DND-41 (cell line): ENCODE measurements around the gene MAML3.

Experiments
- ATAC-seq: fragments of 200-7000 bp; cut with Tn5 transposase; 3 replicates; pipeline ENCODE4 v1.9.1; 2021; ENCODE audit warnings: low read depth; ENCODE audit not compliant: insufficient read depth
- DNase-seq: peaks from one replicate; pipeline ENCODE4 v3.0.0-alpha.2; 2020
- H2AFZ ChIP-seq: 2 replicates; pipeline ENCODE4 v1.6.0; 2012; ENCODE audit warnings: low read depth, low read length
- H3K27ac ChIP-seq: 2 replicates; pipeline ENCODE4 v1.5.1; 2012; ENCODE audit warnings: low read length, inconsistent platforms
- H3K27me3 ChIP-seq: fragments of 200-600 bp; sonication (generic); 2 replicates; pipeline ENCODE4 v1.6.0; 2012; ENCODE audit warnings: low read length, mild to moderate bottlenecking, inconsistent platforms; ENCODE audit not compliant: insufficient read depth, poor library complexity
- H3K36me3 ChIP-seq: 2 replicates; pipeline ENCODE4 v1.5.1; 2012; ENCODE audit warnings: low read length, inconsistent platforms; ENCODE audit not compliant: insufficient read depth
- H3K4me1 ChIP-seq: 2 replicates; pipeline ENCODE4 v1.5.1; 2012; ENCODE audit warnings: mild to moderate bottlenecking, low read length; ENCODE audit not compliant: insufficient read depth
- H3K4me2 ChIP-seq: 2 replicates; pipeline ENCODE4 v1.6.0; 2012; ENCODE audit warnings: mild to moderate bottlenecking, moderate library complexity, low read length, inconsistent platforms; ENCODE audit not compliant: insufficient read depth
- H3K4me3 ChIP-seq, 2 experiments: fragments of 200-600 bp in 1 of 2; shearing (Covaris generic) in 1 of 2; 2 replicates each; pipeline ENCODE4 v1.5.1; 2012 to 2016; ENCODE audit warnings: inconsistent platforms in 2 of 2, low read length in 2 of 2, mild to moderate bottlenecking in 2 of 2, low read depth in 1 of 2, moderate library complexity in 1 of 2
- H3K79me2 ChIP-seq: 2 replicates; pipeline ENCODE4 v1.6.0; 2012; ENCODE audit warnings: low read length, inconsistent platforms; ENCODE audit not compliant: insufficient read depth
- H3K9ac ChIP-seq: 2 replicates; pipeline ENCODE4 v1.6.0; 2012; ENCODE audit warnings: low read depth, mild to moderate bottlenecking, inconsistent platforms, low read length, moderate library complexity
- H3K9me3 ChIP-seq: 2 replicates; pipeline ENCODE4 v1.5.1; 2012; ENCODE audit warnings: low read length, moderate library complexity, mild to moderate bottlenecking, inconsistent platforms; ENCODE audit not compliant: insufficient read depth, severe bottlenecking
- H4K20me1 ChIP-seq: 2 replicates; pipeline ENCODE4 v1.6.0; 2012; ENCODE audit warnings: low read length; ENCODE audit not compliant: insufficient read depth
- EZH2 ChIP-seq: IDR thresholded peaks from 3 replicates; pipeline ENCODE4 v1.6.1; 2012; ENCODE audit warnings: borderline replicate concordance, low read depth, mild to moderate bottlenecking, moderate library complexity, low read length, inconsistent platforms; ENCODE audit not compliant: severe bottlenecking
- TF ChIP-seq, protein P1 (sequence below): IDR thresholded peaks from 2 replicates; pipeline ENCODE4 v1.5.1; 2012; ENCODE audit warnings: borderline replicate concordance, low read length, moderate library complexity, mild to moderate bottlenecking; ENCODE audit not compliant: poor library complexity, severe bottlenecking; ENCODE audit errors: extremely low read depth

MAML3 gene

GRCh38 chr4:139814323-139815015 lies 339.5 kb downstream of the MAML3 start:
- TF ChIP-seq, protein P1, sequence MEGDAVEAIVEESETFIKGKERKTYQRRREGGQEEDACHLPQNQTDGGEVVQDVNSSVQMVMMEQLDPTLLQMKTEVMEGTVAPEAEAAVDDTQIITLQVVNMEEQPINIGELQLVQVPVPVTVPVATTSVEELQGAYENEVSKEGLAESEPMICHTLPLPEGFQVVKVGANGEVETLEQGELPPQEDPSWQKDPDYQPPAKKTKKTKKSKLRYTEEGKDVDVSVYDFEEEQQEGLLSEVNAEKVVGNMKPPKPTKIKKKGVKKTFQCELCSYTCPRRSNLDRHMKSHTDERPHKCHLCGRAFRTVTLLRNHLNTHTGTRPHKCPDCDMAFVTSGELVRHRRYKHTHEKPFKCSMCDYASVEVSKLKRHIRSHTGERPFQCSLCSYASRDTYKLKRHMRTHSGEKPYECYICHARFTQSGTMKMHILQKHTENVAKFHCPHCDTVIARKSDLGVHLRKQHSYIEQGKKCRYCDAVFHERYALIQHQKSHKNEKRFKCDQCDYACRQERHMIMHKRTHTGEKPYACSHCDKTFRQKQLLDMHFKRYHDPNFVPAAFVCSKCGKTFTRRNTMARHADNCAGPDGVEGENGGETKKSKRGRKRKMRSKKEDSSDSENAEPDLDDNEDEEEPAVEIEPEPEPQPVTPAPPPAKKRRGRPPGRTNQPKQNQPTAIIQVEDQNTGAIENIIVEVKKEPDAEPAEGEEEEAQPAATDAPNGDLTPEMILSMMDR, result no peak
- TF ChIP-seq EZH2, result no peak
- DNase-seq, result no peak

DNA sequence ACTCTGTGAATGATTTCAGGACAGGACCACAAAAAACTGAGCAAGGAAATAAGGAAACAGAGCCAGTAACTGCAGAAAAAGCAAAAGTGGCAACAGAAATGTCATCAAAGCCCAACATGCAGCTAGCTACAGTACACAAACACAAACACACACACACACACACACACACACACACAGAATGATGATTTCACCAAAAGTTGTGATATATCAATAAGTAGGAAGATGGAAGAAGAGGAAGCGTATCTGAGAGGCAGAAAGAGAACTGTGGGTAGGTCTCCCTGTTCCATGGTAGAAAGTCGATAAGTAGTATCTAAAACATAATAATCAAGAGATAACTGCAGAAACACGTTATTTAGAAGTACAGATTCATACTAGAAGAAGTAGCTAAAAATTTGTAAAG lies 340.1 kb downstream of the MAML3 start:
- H3K9ac ChIP-seq, result no peak overlapping the region
- H3K79me2 ChIP-seq, result no peaks in the 10 kb centered on the region
- peaks cover 29% of the 10 kb centered on the region for H3K4me1 ChIP-seq
- H4K20me1 ChIP-seq, result no peaks in the 10 kb centered on the region
- no peak overlapping the region for H3K4me3 ChIP-seq
- no peak for TF ChIP-seq EZH2
- TF ChIP-seq, protein P1, result no peak
- ATAC-seq, result no peak
- no peak overlapping the region for H3K27ac ChIP-seq
- H3K27me3 ChIP-seq, result no peaks in the 10 kb centered on the region
- H3K36me3 ChIP-seq, result no peaks in the 10 kb centered on the region
- H2AFZ ChIP-seq, result no peak overlapping the region
- no peak for DNase-seq
- peaks cover 6% of the 10 kb centered on the region for H3K9me3 ChIP-seq
- H3K4me2 ChIP-seq, result no peak overlapping the region

More at GRCh38 chr4:139814323-139815015, 339.5 kb downstream of the MAML3 start:
- H3K9me3 ChIP-seq, result peaks cover 6% of the 10 kb centered on the region
- no peak overlapping the region for H3K4me3 ChIP-seq
- no peak overlapping the region for H3K4me2 ChIP-seq
- no peaks in the 10 kb centered on the region for H3K79me2 ChIP-seq
- H3K4me1 ChIP-seq, result peaks cover 32% of the 10 kb centered on the region
- H3K27me3 ChIP-seq, result no peaks in the 10 kb centered on the region
- no peaks in the 10 kb centered on the region for H4K20me1 ChIP-seq
- no peak overlapping the region for H3K27ac ChIP-seq
- ATAC-seq, result no peak
- no peak overlapping the region for H2AFZ ChIP-seq
- no peaks in the 10 kb centered on the region for H3K36me3 ChIP-seq
- H3K9ac ChIP-seq, result no peak overlapping the region

- no peaks in the 10 kb centered on the region for H4K20me1 ChIP-seq
- H3K36me3 ChIP-seq, result no peaks in the 10 kb centered on the region
- no peak overlapping the region for H3K4me2 ChIP-seq
- H3K27me3 ChIP-seq, result no peaks in the 10 kb centered on the region
- H3K79me2 ChIP-seq, result no peaks in the 10 kb centered on the region
- peaks cover 6% of the 10 kb centered on the region for H3K9me3 ChIP-seq
- H3K4me1 ChIP-seq, result peaks cover 13% of the 10 kb centered on the region
- no peak overlapping the region for H3K9ac ChIP-seq
- H3K27ac ChIP-seq, result no peak overlapping the region
- no peak overlapping the region for H2AFZ ChIP-seq
- ATAC-seq (no peak), DNase-seq (no peak)
- no peak overlapping the region for H3K4me3 ChIP-seq
- no peak for TF ChIP-seq EZH2
- TF ChIP-seq, protein P1, result no peak
These were observed 343.3 kb downstream of the MAML3 start for GRCh38 chr4:139810710-139811109.

- no peak overlapping the region for H3K9ac ChIP-seq
- H2AFZ ChIP-seq, result no peak overlapping the region
- H4K20me1 ChIP-seq, result no peaks in the 10 kb centered on the region
- TF ChIP-seq, protein P1, result no peak
- TF ChIP-seq EZH2, result no peak
- ATAC-seq, result no peak
- H3K79me2 ChIP-seq, result no peaks in the 10 kb centered on the region
- peaks cover 13% of the 10 kb centered on the region for H3K4me1 ChIP-seq
- no peak overlapping the region for H3K27ac ChIP-seq
- H3K4me2 ChIP-seq, result no peak overlapping the region
- H3K9me3 ChIP-seq, result peaks cover 6% of the 10 kb centered on the region
- no peak overlapping the region for H3K4me3 ChIP-seq
- DNase-seq, result no peak
- no peaks in the 10 kb centered on the region for H3K36me3 ChIP-seq
- no peaks in the 10 kb centered on the region for H3K27me3 ChIP-seq
These were observed 344.2 kb downstream of the MAML3 start for GRCh38 chr4:139809757-139810140.
